HCT116 (cell line): Measurements from ENCODE around the gene ZNF26. TPM values are rescaled to one million over a fixed set of nuclear protein-coding genes. Genes with fewer than 3 reads are reported as not detected.

Experiments
- ATAC-seq: fragments of 200-7000 bp; cut with Tn5 transposase; 2 replicates; pipeline ENCODE4 v1.9.1; 2020; ENCODE audit warnings: mild to moderate bottlenecking, moderate library complexity
- BruUV-seq: library from RNA; stranded (reverse); fragments of 400-500 nt; replicated peaks from 2 replicates; lab custom pipeline; 2021; lab: Mats Ljungman, UMichigan
- CTCF ChIA-PET: fragments of 300-600 bp; sonication (Branson Sonifier 250); formaldehyde crosslinking; loops from one replicate; lab custom pipeline; 2021; ENCODE audit warnings: antibody characterized with exemption; lab: Charles Lee
- POLR2A ChIA-PET: fragments of 300-600, 350-600 bp; sonication (Branson Sonifier 250); formaldehyde crosslinking; loops from one replicate; lab custom pipeline; 2021; ENCODE audit warnings: antibody characterized with exemption; lab: Charles Lee
- RAD21 ChIA-PET, 2 experiments: fragments of 300-600 bp; sonication (Branson Sonifier 250); formaldehyde crosslinking; loops; one replicate each; lab custom pipeline; 2023; ENCODE audit warnings: low total read pairs in 2 of 2; ENCODE audit not compliant: uncharacterized antibody in 2 of 2, unreplicated experiment in 2 of 2, low non-redundant PET in 1 of 2; lab: Charles Lee
- DNase-seq: peaks from one replicate; pipeline ENCODE4 v3.0.0-alpha.2; 2010; ENCODE audit warnings: low read depth, low spot score
- H2AFZ ChIP-seq: fragments of 200-600 bp; shearing (Covaris generic), sonication (generic); 2 replicates; pipeline ENCODE4 v1.6.1; 2017; ENCODE audit warnings: low read depth, mixed run types, mixed read lengths, antibody characterized with exemption, low read length; ENCODE audit not compliant: poor library complexity, severe bottlenecking
- H3K27ac ChIP-seq: 2 replicates; pipeline ENCODE4 v1.5.1; 2012; ENCODE audit warnings: low read depth, low read length
- H3K27me3 ChIP-seq: fragments of 200-600 bp; sonication (generic); 2 replicates; pipeline ENCODE4 v1.6.1; 2016; ENCODE audit warnings: mixed run types, low read length, mixed read lengths; ENCODE audit not compliant: insufficient read depth
- H3K36me3 ChIP-seq, 2 experiments: fragments of 200-500 bp in 1 of 2; fragments of 200-600 bp in 1 of 2; sonication (Bioruptor generic) in 1 of 2; sonication (generic) in 1 of 2; 2 replicates each; pipeline versions ENCODE4 v1.5.1 to v1.6.1; 2014 to 2016; ENCODE audit warnings: low read length in 2 of 2, inconsistent platforms in 1 of 2, mixed read lengths in 1 of 2, mixed run types in 1 of 2; ENCODE audit not compliant: insufficient read depth in 2 of 2, control insufficient read depth in 1 of 2
- H3K4me1 ChIP-seq, 2 experiments: fragments of 200-600 bp in 1 of 2; sonication (generic) in 1 of 2; 2 replicates each; pipeline versions ENCODE4 v1.5.1 to v1.6.1; 2012 to 2017; ENCODE audit warnings: low read length in 2 of 2, inconsistent platforms in 1 of 2, mild to moderate bottlenecking in 1 of 2, mixed read lengths in 1 of 2, mixed run types in 1 of 2, moderate library complexity in 1 of 2; ENCODE audit not compliant: insufficient read depth in 2 of 2, control insufficient read depth in 1 of 2
- H3K4me2 ChIP-seq: fragments of 200-600 bp; sonication (generic); 2 replicates; pipeline ENCODE4 v1.6.1; 2017; ENCODE audit warnings: mixed run types, low read length, mixed read lengths
- H3K4me3 ChIP-seq, 2 experiments: fragments of 200-600 bp in 1 of 2; sonication (generic) in 1 of 2; replicated peaks in 1 of 2; 2 replicates each; pipeline ENCODE4 v1.5.1; 2011 to 2016; ENCODE audit warnings: low read length in 2 of 2, control low read depth in 1 of 2, low read depth in 1 of 2, mild to moderate bottlenecking in 1 of 2, mixed read lengths in 1 of 2, mixed run types in 1 of 2
- H3K79me2 ChIP-seq: fragments of 200-600 bp; sonication (generic); 2 replicates; pipeline ENCODE4 v1.6.1; 2017; ENCODE audit warnings: mild to moderate bottlenecking, mixed run types, low read length, moderate library complexity, mixed read lengths; ENCODE audit not compliant: insufficient read depth
- H3K9ac ChIP-seq: fragments of 200-600 bp; sonication (generic); 2 replicates; pipeline ENCODE4 v1.6.1; 2016; ENCODE audit warnings: low read length, mixed read lengths
- H3K9me2 ChIP-seq: fragments of 200-600 bp; sonication (generic), shearing (Covaris generic); 2 replicates; pipeline ENCODE4 v1.6.1; 2017; ENCODE audit warnings: mixed run types, mild to moderate bottlenecking, moderate library complexity; ENCODE audit not compliant: insufficient read depth
- H3K9me3 ChIP-seq, 2 experiments: fragments of 200-500 bp in 1 of 2; fragments of 200-600 bp in 1 of 2; sonication (Bioruptor generic) in 1 of 2; sonication (generic) in 1 of 2; 2 replicates each; pipeline ENCODE4 v1.6.1; 2014 to 2017; ENCODE audit warnings: low read length in 2 of 2, mixed read lengths in 2 of 2, inconsistent platforms in 1 of 2, low read depth in 1 of 2, mild to moderate bottlenecking in 1 of 2, mixed run types in 1 of 2, moderate library complexity in 1 of 2; ENCODE audit not compliant: control insufficient read depth in 1 of 2, insufficient read depth in 1 of 2
- H4K20me1 ChIP-seq: fragments of 200-600 bp; sonication (generic), shearing (Covaris generic); 2 replicates; pipeline ENCODE4 v1.6.1; 2017; ENCODE audit warnings: mixed run types, mild to moderate bottlenecking, moderate library complexity; ENCODE audit not compliant: insufficient read depth
- CEBPB ChIP-seq: IDR thresholded peaks from 2 replicates; pipeline ENCODE4 v1.6.1; 2012; ENCODE audit warnings: low read depth
- EZH2 ChIP-seq: fragments of 200-600 bp; sonication (generic); IDR thresholded peaks from 2 replicates; pipeline ENCODE4 v1.6.1; 2017; ENCODE audit warnings: antibody characterized with exemption, mixed run types
- JUND ChIP-seq: IDR thresholded peaks from 2 replicates; pipeline ENCODE4 v1.6.1; 2012
- MAX ChIP-seq: IDR thresholded peaks from 2 replicates; pipeline ENCODE4 v1.6.1; 2012
- POLR2AphosphoS5 ChIP-seq: IDR thresholded peaks from 2 replicates; pipeline ENCODE4 v1.6.1; 2011; ENCODE audit warnings: mild to moderate bottlenecking, low read depth, low read length, moderate library complexity
- RAD21 ChIP-seq: IDR thresholded peaks from 2 replicates; pipeline ENCODE4 v1.6.1; 2012; ENCODE audit warnings: low read depth, mild to moderate bottlenecking
- SRF ChIP-seq: IDR thresholded peaks from 2 replicates; pipeline ENCODE4 v1.6.1; 2012; ENCODE audit warnings: low read depth
- YY1 ChIP-seq: IDR thresholded peaks from 2 replicates; pipeline ENCODE4 v1.6.1; 2011; ENCODE audit warnings: low read length, low read depth, moderate library complexity, mild to moderate bottlenecking; ENCODE audit not compliant: insufficient replicate concordance; ENCODE audit errors: extremely low read depth
- ZNF274 ChIP-seq: fragments of 200-500 bp; sonication (Bioruptor generic); IDR thresholded peaks from 2 replicates; pipeline ENCODE4 v1.6.1; 2014; ENCODE audit warnings: mild to moderate bottlenecking, low read depth, low read length, inconsistent platforms
- intact Hi-C: fragments of 100-400 bp; cut with micrococcal nuclease; formaldehyde crosslinking; loops from 2 replicates; pipeline ENCODE4 v1.10.0; 2022
- total RNA-seq: library from RNA; stranded (reverse); gene quantifications from one replicate; pipeline ENCODE4 v1.2.1, GENCODE V29; 2021; ENCODE audit not compliant: unreplicated experiment
- TF ChIP-seq, protein P1 (sequence below): IDR thresholded peaks from 2 replicates; pipeline ENCODE4 v1.6.1; 2012; ENCODE audit warnings: low read depth

Gene ZNF26
- total RNA-seq, 1 experiment from 2014 or later: 4.4 TPM

DNA sequence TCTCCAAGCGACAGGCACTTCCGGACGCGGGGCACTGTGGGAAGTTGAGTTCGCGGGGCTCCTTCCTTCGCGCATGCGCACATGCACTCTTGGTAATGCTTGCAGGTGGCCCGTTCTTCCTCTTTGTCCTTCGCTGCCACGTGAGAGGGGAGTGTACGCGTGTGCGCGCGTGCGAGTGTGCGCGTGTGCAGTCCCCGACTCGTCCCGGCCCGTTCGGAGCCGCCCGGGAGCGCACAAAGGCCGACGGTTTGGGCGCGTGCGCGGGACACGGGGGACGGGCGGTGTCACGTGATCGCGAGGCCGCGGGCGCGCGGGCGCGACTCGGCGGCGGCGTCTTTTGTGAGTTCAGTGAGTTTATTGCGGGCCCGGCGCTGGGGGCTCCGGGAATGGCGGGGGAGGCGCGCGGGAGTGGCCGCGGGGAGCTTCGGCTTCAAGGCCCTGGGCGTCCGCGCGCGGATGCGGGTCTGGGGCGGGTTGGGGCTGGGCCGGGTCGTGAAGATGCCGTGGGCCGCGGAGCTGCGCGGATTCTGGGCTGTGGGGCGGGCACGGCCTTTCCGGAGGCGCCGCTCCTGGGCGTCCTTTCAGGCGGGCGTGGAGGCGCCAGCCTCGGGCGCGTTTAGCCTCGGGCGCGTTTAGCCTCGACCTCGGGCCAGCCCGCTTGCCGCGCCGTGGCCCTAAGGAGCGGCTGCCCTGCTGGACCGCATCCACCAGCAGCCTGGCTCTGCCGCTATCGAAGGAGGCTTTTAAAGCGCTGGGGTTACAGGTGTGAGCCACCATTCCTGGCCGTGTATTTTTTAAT is 51.2 kb downstream of the ZNF26 start, which contains the start of gene ZNF84 (continued):
- no peak for TF ChIP-seq SRF
- no peak for TF ChIP-seq RAD21
- no peak; the same call in 1 of the 2 replicates for TF ChIP-seq POLR2AphosphoS5
- TF ChIP-seq, all 23 proteins: peak for 5

DNA sequence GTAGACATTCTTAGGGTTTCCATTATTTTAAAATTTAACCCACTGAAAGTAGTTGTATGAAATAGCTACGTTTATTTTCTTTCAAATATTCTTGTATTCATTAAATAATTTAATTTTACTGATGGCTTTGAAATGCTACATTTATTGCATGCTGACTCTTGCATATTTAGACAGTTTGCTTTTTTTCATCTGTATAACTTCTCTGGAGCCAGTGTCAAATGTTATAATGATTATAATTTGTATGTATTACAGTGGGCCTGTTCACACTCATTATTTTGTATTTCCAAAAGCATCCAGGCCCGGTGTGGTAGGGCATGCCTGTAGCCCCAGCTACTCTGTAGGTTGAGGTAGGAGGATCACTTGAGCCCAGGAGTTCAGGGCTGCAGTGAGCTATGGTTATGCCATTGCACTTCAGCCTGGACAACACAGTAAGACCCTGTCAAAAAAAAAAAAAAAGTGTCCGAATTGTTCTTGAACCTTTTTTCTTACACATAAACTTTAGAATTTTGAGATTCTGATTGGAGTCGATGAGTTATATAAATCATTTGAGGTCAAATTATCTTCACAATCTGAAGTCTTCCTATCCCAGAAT is 52.0 kb downstream of the ZNF26 start:
- peak overlapping the region; percentile 56; the same call in 1 of the 2 replicates for H3K9ac ChIP-seq
- H4K20me1 ChIP-seq: no peaks in the 10 kb centered on the region
- no peak for ATAC-seq
- H3K9me2 ChIP-seq: no peaks in the 10 kb centered on the region
- no peak for TF ChIP-seq ZNF274
- no peak for DNase-seq
- H3K4me3 ChIP-seq: peak overlapping the region; percentile 59 to 62
- no peak overlapping the region for H2AFZ ChIP-seq
- peaks cover 0 to 4% of the 10 kb centered on the region in 2 experiments; a peak in 1 of 4 replicates for H3K4me1 ChIP-seq
- POLR2A ChIA-PET: no interaction called here
- no TSS peak for BruUV-seq
- H3K27me3 ChIP-seq: no peaks in the 10 kb centered on the region
- peak overlapping the region; percentile 81; the same call in 1 of the 2 replicates for H3K27ac ChIP-seq
- peak overlapping the region; percentile 80 for H3K4me2 ChIP-seq
- peaks cover 21% of the 10 kb centered on the region; the same call in 1 of the 2 replicates for H3K79me2 ChIP-seq
- peaks cover 6 to 22% of the 10 kb centered on the region in 2 experiments; a peak in 3 of 4 replicates for H3K36me3 ChIP-seq
- CTCF ChIA-PET: no interaction called here
- intact Hi-C loops: no loop called here
- RAD21 ChIA-PET: no interaction called here
- peaks cover 43 to 44% of the 10 kb centered on the region in 2 experiments for H3K9me3 ChIP-seq

DNA sequence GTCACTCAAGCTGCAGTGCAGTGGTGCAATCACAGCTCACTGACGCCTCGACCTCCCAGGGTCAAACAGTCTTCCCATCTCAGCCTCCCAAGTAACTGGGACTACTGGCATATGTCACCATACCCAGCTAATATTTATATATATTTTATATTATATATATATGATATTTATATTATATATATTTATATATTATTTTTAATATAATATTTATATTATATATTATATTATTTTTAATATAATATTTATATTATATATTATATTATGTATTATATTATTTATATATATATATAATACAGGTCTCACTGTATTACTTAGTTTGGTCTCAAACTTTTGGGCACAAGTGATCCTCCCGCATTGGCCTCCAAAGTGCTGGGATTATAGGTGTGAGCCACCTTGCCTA is 60.5 kb downstream of the ZNF26 start:
- no TSS peak for BruUV-seq
- DNase-seq (no peak), ATAC-seq (no peak)
- no peaks in the 10 kb centered on the region for H3K4me1 ChIP-seq
- ChIA-PET POLR2A (no interaction called here), RAD21 (no interaction called here), CTCF (no interaction called here)
- H3K4me3 ChIP-seq: no peak overlapping the region
- peaks cover 45 to 63% of the 10 kb centered on the region in 2 experiments; a peak in 3 of 4 replicates for H3K9me3 ChIP-seq
- no peaks in the 10 kb centered on the region for H3K27me3 ChIP-seq
- H3K27ac ChIP-seq: no peak overlapping the region
- TF ChIP-seq EZH2 (no peak), JUND (no peak), RAD21 (no peak), CEBPB (no peak), YY1 (no peak), MAX (no peak)
- TF ChIP-seq, protein P1, sequence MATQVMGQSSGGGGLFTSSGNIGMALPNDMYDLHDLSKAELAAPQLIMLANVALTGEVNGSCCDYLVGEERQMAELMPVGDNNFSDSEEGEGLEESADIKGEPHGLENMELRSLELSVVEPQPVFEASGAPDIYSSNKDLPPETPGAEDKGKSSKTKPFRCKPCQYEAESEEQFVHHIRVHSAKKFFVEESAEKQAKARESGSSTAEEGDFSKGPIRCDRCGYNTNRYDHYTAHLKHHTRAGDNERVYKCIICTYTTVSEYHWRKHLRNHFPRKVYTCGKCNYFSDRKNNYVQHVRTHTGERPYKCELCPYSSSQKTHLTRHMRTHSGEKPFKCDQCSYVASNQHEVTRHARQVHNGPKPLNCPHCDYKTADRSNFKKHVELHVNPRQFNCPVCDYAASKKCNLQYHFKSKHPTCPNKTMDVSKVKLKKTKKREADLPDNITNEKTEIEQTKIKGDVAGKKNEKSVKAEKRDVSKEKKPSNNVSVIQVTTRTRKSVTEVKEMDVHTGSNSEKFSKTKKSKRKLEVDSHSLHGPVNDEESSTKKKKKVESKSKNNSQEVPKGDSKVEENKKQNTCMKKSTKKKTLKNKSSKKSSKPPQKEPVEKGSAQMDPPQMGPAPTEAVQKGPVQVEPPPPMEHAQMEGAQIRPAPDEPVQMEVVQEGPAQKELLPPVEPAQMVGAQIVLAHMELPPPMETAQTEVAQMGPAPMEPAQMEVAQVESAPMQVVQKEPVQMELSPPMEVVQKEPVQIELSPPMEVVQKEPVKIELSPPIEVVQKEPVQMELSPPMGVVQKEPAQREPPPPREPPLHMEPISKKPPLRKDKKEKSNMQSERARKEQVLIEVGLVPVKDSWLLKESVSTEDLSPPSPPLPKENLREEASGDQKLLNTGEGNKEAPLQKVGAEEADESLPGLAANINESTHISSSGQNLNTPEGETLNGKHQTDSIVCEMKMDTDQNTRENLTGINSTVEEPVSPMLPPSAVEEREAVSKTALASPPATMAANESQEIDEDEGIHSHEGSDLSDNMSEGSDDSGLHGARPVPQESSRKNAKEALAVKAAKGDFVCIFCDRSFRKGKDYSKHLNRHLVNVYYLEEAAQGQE: no peak
- intact Hi-C loops: no loop called here
- no peaks in the 10 kb centered on the region for H4K20me1 ChIP-seq
- H2AFZ ChIP-seq: no peak overlapping the region
- no peak overlapping the region for H3K4me2 ChIP-seq
- peaks cover 3% of the 10 kb centered on the region; the same call in 1 of the 2 replicates for H3K79me2 ChIP-seq
- no peaks in the 10 kb centered on the region for H3K9me2 ChIP-seq
- H3K36me3 ChIP-seq: peaks cover 27 to 53% of the 10 kb centered on the region in 2 experiments
- no peak overlapping the region for H3K9ac ChIP-seq
